ENCODE measurements around the gene RALGPS1. TPM values are rescaled to one million over a fixed set of nuclear protein-coding genes. Genes with fewer than 3 reads are reported as not detected.

The RALGPS1 gene
- total and polyA plus RNA-seq, 2 of the 13 experiments (the other 11 are each of a cell fraction or from before 2014, with no cell fraction given): 3.7 to 6.5 TPM

DNA sequence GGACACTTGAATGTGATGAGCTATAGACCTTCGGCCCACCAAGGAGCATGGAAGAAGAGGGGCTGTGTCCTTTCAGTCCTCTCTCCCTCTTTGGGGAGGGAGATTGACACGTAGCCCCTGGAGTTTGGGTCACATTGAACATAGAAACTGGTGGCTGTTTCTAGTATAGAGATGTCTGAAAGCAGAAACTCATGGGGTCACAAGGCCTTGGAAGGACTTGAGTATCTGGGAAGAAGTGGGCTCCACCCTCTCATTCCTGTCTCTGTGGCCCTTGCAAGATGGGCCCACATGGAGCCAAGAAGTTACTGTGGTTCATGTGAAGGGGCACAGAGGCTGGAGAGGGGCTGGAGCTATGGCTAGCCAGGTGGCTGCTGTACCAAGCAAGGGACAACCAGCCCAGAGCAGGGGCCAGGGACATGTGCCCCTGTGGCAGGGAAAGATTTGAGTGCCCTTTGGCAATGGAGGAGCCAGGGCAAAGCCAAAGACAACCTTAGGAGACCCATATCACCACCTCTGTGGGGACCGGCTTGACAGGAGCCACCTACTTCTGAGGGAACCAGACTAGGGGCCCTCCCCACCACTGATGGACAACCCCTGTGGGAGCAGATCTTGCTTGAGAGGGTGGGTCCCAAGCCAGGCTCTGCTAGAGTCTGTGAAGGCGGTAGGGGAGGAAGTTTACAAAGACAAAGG, 220.6 kb downstream of the RALGPS1 start (continued):
- TF ChIP-seq ZNF746 (CRISPR knock-in tag; IDR thresholded peaks at IDR 0.05): no peak

DNA sequence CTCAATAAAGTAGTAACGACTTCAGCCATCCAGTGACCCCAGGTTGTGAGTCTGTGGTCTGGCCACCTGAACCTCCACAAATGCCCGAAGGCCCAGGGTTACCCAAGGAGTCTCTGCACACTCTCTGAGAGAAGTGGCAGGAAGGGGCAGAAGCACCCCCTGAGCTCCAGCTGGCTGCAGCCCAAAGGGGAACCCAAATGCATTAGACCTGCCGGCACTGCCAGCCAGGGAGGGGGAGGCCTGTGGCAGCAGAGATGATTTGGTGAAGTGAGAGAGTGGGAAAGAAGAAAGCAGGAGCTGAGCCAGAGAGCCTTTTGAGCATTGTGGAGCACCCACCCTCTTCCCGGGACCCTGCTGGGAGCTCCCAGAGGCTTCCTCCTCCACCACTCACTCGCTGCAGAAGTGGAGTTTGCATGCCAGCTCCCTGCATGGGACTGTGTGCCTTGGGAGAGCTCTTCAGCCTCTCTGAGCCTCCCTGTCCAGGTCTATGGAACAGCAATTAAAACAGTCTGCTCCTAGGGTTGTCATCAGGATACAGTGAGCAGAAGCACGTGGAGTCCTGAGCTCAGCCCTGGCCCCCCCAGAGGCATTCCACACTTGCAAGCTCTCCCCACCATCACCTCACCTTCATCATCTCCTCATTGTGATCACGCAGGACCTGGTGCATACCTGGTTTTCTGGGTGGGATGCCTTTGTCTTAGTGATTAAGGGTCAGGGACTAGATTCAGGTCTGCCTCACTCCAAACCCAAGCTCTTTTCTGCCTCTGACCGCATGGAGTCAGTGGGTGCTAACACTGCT, 221.7 kb downstream of the RALGPS1 start:
- intact Hi-C loops (cut with micrococcal nuclease; ENCODE audit: unreplicated experiment): no loop called here
- H3K79me2 ChIP-seq (ENCODE audit: insufficient read depth, low read length): no peaks in the 10 kb centered on the region
- POLR2A ChIA-PET: no interaction called here
- no TSS peak for BruUV-seq (replicated peaks)
- H3K4me3 ChIP-seq (replicated peaks in 1 of 3; ENCODE audit: insufficient read depth in 1 of 3, low read depth in 2 of 3, low read length in 3 of 3): no peak overlapping the region
- H2AFZ ChIP-seq (ENCODE audit: low read length): no peak overlapping the region
- CTCF ChIA-PET (ENCODE audit: low intra/inter-chr PET ratio, low total read pairs): no interaction called here
- H3K9me3 ChIP-seq (ENCODE audit: low read length): no peaks in the 10 kb centered on the region
- H3K9ac ChIP-seq (ENCODE audit: insufficient read depth, low read depth, low read length): no peak overlapping the region
- H3K27me3 ChIP-seq (ENCODE audit: control insufficient read depth in 1 of 2, insufficient read depth in 2 of 2, low read length in 2 of 2): no peaks in the 10 kb centered on the region; a peak in 1 of 5 replicates
- H3K36me3 ChIP-seq (replicated peaks in 1 of 2; ENCODE audit: control insufficient read depth in 1 of 2, insufficient read depth in 2 of 2, low read length in 2 of 2): no peaks in the 10 kb centered on the region
- FAIRE-seq (no peak), DNase-seq (ENCODE audit: low spot score) (no peak), ATAC-seq (no peak)
- no peaks in the 10 kb centered on the region for H4K20me1 ChIP-seq (ENCODE audit: insufficient read depth, low read length)
- 69% methylated on average over 8 of the region's 8 CpGs for WGBS (ENCODE audit: low lambda C conversion rate)
- H3K27ac ChIP-seq (ENCODE audit: extremely low read length, insufficient read depth, low read length): no peak overlapping the region
- in situ Hi-C loops (cut with HindIII; ENCODE audit: extremely low pct_ligation_motif_present, low pct_unique_long_range_greater_than_20kb): no loop called here
- peaks cover 36% of the 10 kb centered on the region for H3K4me1 ChIP-seq (ENCODE audit: insufficient read depth, low read length)
- H3K4me2 ChIP-seq (ENCODE audit: low read depth, low read length): no peak overlapping the region
- TF ChIP-seq RBM39 (IDR thresholded peaks at IDR 0.05; ENCODE audit: low read depth, low read length, poor library complexity, severe bottlenecking): no peak
- TF ChIP-seq EZH2 (conservative IDR thresholded peaks at IDR 0.05; ENCODE audit: low read depth, low read length): no peak
- no peak for TF ChIP-seq ZNF639 (CRISPR knock-in tag; conservative IDR thresholded peaks at IDR 0.05)
- TF ChIP-seq EP300 (IDR thresholded peaks at IDR 0.05; ENCODE audit: low read depth in 2 of 2, low read length in 2 of 2): no peak
- no peak for TF ChIP-seq EP300 (CRISPR knock-in tag; IDR thresholded peaks at IDR 0.05; ENCODE audit: borderline replicate concordance)
- TF ChIP-seq ATM (IDR thresholded peaks at IDR 0.05; ENCODE audit: borderline replicate concordance): no peak
- TF ChIP-seq THYN1 (CRISPR knock-in tag; IDR thresholded peaks at IDR 0.05; ENCODE audit: borderline replicate concordance, low read depth): no peak
- no peak for TF ChIP-seq GABPA (IDR thresholded peaks at IDR 0.05; ENCODE audit: low read depth, low read length)
- TF ChIP-seq GABPA (CRISPR knock-in tag; IDR thresholded peaks at IDR 0.05; ENCODE audit: low read depth): no peak
- no peak for TF ChIP-seq MED13 (CRISPR knock-in tag; IDR thresholded peaks at IDR 0.05)
- TF ChIP-seq, protein P1, sequence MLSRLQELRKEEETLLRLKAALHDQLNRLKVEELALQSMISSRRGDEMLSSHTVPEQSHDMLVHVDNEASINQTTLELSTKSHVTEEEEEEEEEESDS (CRISPR knock-in tag; IDR thresholded peaks at IDR 0.05; ENCODE audit: borderline replicate concordance): no peak
- TF ChIP-seq DR1 (CRISPR knock-in tag; IDR thresholded peaks at IDR 0.05): no peak
- no peak for TF ChIP-seq ZC3H13 (CRISPR knock-in tag; IDR thresholded peaks at IDR 0.05)
- TF ChIP-seq ZNF724P (CRISPR knock-in tag; IDR thresholded peaks at IDR 0.05; ENCODE audit: borderline replicate concordance): no peak
- TF ChIP-seq CEBPZ (IDR thresholded peaks at IDR 0.05; ENCODE audit: low read length): no peak

Data from HepG2 (cell line).